ENCODE results near the gene TULP4.

- TF ChIP-seq JUN (CRISPR knock-in tag; IDR thresholded peaks at IDR 0.05): no peak
- TF ChIP-seq, protein P1, sequence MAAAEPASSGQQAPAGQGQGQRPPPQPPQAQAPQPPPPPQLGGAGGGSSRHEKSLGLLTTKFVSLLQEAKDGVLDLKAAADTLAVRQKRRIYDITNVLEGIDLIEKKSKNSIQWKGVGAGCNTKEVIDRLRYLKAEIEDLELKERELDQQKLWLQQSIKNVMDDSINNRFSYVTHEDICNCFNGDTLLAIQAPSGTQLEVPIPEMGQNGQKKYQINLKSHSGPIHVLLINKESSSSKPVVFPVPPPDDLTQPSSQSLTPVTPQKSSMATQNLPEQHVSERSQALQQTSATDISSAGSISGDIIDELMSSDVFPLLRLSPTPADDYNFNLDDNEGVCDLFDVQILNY (CRISPR knock-in tag; IDR thresholded peaks at IDR 0.05): no peak
- no peak for TF ChIP-seq ZNF416 (CRISPR knock-in tag; IDR thresholded peaks at IDR 0.05)
- TF ChIP-seq ELF4 (CRISPR knock-in tag; IDR thresholded peaks at IDR 0.05; ENCODE audit: low read depth): no peak
- TF ChIP-seq, protein P2, sequence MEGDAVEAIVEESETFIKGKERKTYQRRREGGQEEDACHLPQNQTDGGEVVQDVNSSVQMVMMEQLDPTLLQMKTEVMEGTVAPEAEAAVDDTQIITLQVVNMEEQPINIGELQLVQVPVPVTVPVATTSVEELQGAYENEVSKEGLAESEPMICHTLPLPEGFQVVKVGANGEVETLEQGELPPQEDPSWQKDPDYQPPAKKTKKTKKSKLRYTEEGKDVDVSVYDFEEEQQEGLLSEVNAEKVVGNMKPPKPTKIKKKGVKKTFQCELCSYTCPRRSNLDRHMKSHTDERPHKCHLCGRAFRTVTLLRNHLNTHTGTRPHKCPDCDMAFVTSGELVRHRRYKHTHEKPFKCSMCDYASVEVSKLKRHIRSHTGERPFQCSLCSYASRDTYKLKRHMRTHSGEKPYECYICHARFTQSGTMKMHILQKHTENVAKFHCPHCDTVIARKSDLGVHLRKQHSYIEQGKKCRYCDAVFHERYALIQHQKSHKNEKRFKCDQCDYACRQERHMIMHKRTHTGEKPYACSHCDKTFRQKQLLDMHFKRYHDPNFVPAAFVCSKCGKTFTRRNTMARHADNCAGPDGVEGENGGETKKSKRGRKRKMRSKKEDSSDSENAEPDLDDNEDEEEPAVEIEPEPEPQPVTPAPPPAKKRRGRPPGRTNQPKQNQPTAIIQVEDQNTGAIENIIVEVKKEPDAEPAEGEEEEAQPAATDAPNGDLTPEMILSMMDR (IDR thresholded peaks at IDR 0.05): no peak
Observed at GRCh38 chr6:158264180-158264579, 48.1 kb upstream of the TULP4 start.
